Measurements from ENCODE around the gene MKI67.
A peak's percentile ranks its signal among the peaks of the same experiment; 100 is the strongest.

Gene MKI67

GRCh38 chr10:128056303-128057050 is 69.7 kb downstream of the MKI67 start:
- H3K9me3 ChIP-seq (ENCODE audit: severe bottlenecking), result no peaks in the 10 kb centered on the region
- peaks cover 25% of the 10 kb centered on the region for H3K36me3 ChIP-seq (ENCODE audit: low read depth)
- ATAC-seq (ENCODE audit: low read depth), result no peak
- H3K27me3 ChIP-seq (ENCODE audit: insufficient read depth, poor library complexity, severe bottlenecking), result no peaks in the 10 kb centered on the region
- H3K27ac ChIP-seq (ENCODE audit: poor library complexity, severe bottlenecking), result no peak overlapping the region
- H3K4me3 ChIP-seq (ENCODE audit: severe bottlenecking), result no peak overlapping the region
- H3K4me1 ChIP-seq (ENCODE audit: insufficient read depth, poor library complexity, severe bottlenecking), result peaks cover 5% of the 10 kb centered on the region
- no peak for DNase-seq (ENCODE audit: low spot score)
- no peak for TF ChIP-seq CTCF (IDR thresholded peaks at IDR 0.05; ENCODE audit: poor library complexity, severe bottlenecking)

GRCh38 chr10:128055061-128055868 is 71.0 kb downstream of the MKI67 start:
- Histone ChIP-seq H3K27ac (ENCODE audit: poor library complexity, severe bottlenecking) (no peak overlapping the region), H3K36me3 (ENCODE audit: low read depth) (peaks cover 34% of the 10 kb centered on the region), H3K27me3 (ENCODE audit: insufficient read depth, poor library complexity, severe bottlenecking) (no peaks in the 10 kb centered on the region), H3K4me3 (ENCODE audit: severe bottlenecking) (no peak overlapping the region), H3K9me3 (ENCODE audit: severe bottlenecking) (no peaks in the 10 kb centered on the region), H3K4me1 (ENCODE audit: insufficient read depth, poor library complexity, severe bottlenecking) (peaks cover 15% of the 10 kb centered on the region)
- no peak for TF ChIP-seq CTCF (IDR thresholded peaks at IDR 0.05; ENCODE audit: poor library complexity, severe bottlenecking)
- DNase-seq (ENCODE audit: low spot score), result no peak
- ATAC-seq (ENCODE audit: low read depth), result no peak

DNA sequence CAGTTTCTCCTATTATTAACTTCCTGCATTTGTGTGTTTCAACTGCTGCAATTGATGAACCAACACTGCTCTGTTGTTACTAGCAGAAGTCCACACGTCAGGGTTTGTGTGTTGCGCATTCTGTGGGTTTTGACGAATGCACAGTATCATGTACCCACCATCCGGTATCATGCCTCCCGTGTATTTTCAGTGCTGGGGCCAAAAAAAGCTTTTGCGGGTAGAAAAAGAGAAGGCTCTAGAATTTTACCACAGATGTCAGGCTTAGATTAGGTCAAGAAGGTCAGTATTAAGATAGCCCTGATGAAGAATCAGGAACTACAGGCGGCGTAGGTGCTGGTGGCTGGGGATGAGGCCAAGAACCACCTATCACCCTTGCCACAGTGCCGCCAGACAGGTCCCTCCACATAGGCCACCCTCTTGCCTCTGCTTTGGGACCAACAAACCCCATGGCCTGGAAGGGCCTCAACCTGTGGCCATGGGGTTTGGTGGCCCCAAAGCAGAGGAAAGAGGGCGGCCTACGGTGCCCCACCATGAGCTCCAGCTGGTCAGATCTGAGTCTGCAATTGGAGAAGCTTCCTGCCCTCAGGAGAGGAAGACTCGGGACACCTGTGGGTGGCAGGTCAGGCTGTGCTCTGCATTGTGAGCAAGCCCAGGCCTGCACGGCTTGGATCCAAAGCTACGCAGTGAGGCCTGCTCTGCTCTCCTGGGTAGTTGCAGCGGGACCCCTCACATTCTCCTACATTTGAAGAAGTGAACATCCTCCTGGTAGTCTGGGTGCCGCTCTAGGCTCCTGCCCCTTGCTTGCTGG is 71.9 kb downstream of the MKI67 start:
- Histone ChIP-seq H3K4me1 (ENCODE audit: insufficient read depth, poor library complexity, severe bottlenecking) (peaks cover 16% of the 10 kb centered on the region), H3K36me3 (ENCODE audit: low read depth) (peaks cover 35% of the 10 kb centered on the region), H3K27me3 (ENCODE audit: insufficient read depth, poor library complexity, severe bottlenecking) (no peaks in the 10 kb centered on the region), H3K27ac (ENCODE audit: poor library complexity, severe bottlenecking) (no peak overlapping the region), H3K9me3 (ENCODE audit: severe bottlenecking) (no peaks in the 10 kb centered on the region), H3K4me3 (ENCODE audit: severe bottlenecking) (no peak overlapping the region)
- no peak for TF ChIP-seq CTCF (IDR thresholded peaks at IDR 0.05; ENCODE audit: poor library complexity, severe bottlenecking)
- peak; percentile 28; the same call in 1 of the 3 replicates for ATAC-seq (ENCODE audit: low read depth)
- DNase-seq (ENCODE audit: low spot score), result no peak

DNA sequence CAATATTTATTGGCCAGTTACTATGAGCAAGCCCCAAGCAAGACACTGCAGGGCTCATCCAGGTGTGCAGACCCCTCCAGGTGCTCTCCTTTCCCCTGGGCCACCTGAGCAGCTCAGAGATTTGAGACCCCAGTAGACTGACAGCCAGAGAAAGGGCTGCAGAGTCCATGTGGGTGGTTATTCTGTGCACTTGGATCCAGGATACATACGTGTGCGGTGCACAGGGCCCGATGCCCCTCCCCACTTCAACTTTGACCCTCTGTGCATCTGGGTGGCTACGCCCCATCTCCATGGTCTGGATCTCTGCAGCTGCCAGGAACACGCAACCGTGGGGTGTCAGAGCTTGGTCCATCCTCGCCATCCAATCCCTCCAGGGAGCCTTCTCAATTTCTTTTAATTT is 72.9 kb downstream of the MKI67 start:
- no peak for ATAC-seq (ENCODE audit: low read depth)
- peaks cover 38% of the 10 kb centered on the region for H3K36me3 ChIP-seq (ENCODE audit: low read depth)
- no peak for DNase-seq (ENCODE audit: low spot score)
- no peak overlapping the region for H3K27ac ChIP-seq (ENCODE audit: poor library complexity, severe bottlenecking)
- no peak overlapping the region for H3K4me3 ChIP-seq (ENCODE audit: severe bottlenecking)
- peaks cover 26% of the 10 kb centered on the region for H3K4me1 ChIP-seq (ENCODE audit: insufficient read depth, poor library complexity, severe bottlenecking)
- H3K9me3 ChIP-seq (ENCODE audit: severe bottlenecking), result no peaks in the 10 kb centered on the region
- no peak for TF ChIP-seq CTCF (IDR thresholded peaks at IDR 0.05; ENCODE audit: poor library complexity, severe bottlenecking)
- no peaks in the 10 kb centered on the region for H3K27me3 ChIP-seq (ENCODE audit: insufficient read depth, poor library complexity, severe bottlenecking)
